ENCODE measurements around the gene MRPL42.
"Not testable (repeated sequence)": the region's sequence is repeated elsewhere in the genome, so short reads cannot be mapped to it uniquely, and the experiment has no call there.

Gene MRPL42

GRCh38 chr12:93447555-93448290, 19.6 kb upstream of the MRPL42 start:
- no peak for DNase-seq

GRCh38 chr12:93448796-93449195, 18.5 kb upstream of the MRPL42 start:
- DNase-seq = no peak

- no peak for DNase-seq
Observed at GRCh38 chr12:93449277-93449676, 18.0 kb upstream of the MRPL42 start.

- no peak for DNase-seq
Observed at GRCh38 chr12:93451423-93452158, 15.7 kb upstream of the MRPL42 start.

GRCh38 chr12:93453633-93454032, 13.7 kb upstream of the MRPL42 start:
- DNase-seq = no peak

GRCh38 chr12:93456077-93456476, 11.2 kb upstream of the MRPL42 start:
- DNase-seq = no peak

- no peak for DNase-seq
Observed at GRCh38 chr12:93459097-93459496, 8.2 kb upstream of the MRPL42 start.

- DNase-seq = no peak
Observed at GRCh38 chr12:93460003-93460402, 7.3 kb upstream of the MRPL42 start.

- no peak for DNase-seq
Observed at GRCh38 chr12:93460902-93461301, 6.4 kb upstream of the MRPL42 start.

- DNase-seq = no peak
Observed at GRCh38 chr12:93461503-93461902, 5.8 kb upstream of the MRPL42 start.

GRCh38 chr12:93465841-93466240, 1.5 kb upstream of the MRPL42 start:
- no peak for DNase-seq

GRCh38 chr12:93466625-93467350, 526 bp upstream of the MRPL42 start:
- DNase-seq = no peak

- no peak for DNase-seq
Observed at GRCh38 chr12:93468008-93468371, 676 bp downstream of the MRPL42 start.

- no peak for DNase-seq
Observed at GRCh38 chr12:93469386-93469785, 2.1 kb downstream of the MRPL42 start.

- no peak for DNase-seq
Observed at GRCh38 chr12:93476555-93476954, 9.2 kb downstream of the MRPL42 start.

- no peak for DNase-seq
Observed at GRCh38 chr12:93482721-93483120, 15.4 kb downstream of the MRPL42 start.

GRCh38 chr12:93483151-93483807, 16.0 kb downstream of the MRPL42 start:
- no peak for DNase-seq

GRCh38 chr12:93484315-93484981, 17.1 kb downstream of the MRPL42 start:
- no peak for DNase-seq

GRCh38 chr12:93492808-93493207, 25.5 kb downstream of the MRPL42 start:
- not testable (repeated sequence) for DNase-seq

GRCh38 chr12:93494096-93494495, 26.8 kb downstream of the MRPL42 start:
- DNase-seq = no peak

GRCh38 chr12:93497456-93497855, 30.1 kb downstream of the MRPL42 start:
- DNase-seq = no peak

- not testable (repeated sequence) for DNase-seq
Observed at GRCh38 chr12:93498813-93499212, 31.5 kb downstream of the MRPL42 start.

- no peak for DNase-seq
Observed at GRCh38 chr12:93500201-93500600, 32.9 kb downstream of the MRPL42 start.

Data from eye (tissue), 1 donor.